HepG2 (cell line): ENCODE data around the gene VPS4A. TPM values are rescaled to one million over a fixed set of nuclear protein-coding genes. Genes with fewer than 3 reads are reported as not detected.

ENCODE experiments used
- HOXA5 ChIP-seq: sonication (generic); formaldehyde crosslinking; IDR thresholded peaks from 2 replicates; pipeline ENCODE4 v1.4.0; 2020; ENCODE audit warnings: missing genetic modification reagents
- NFKB2 ChIP-seq: sonication (generic); formaldehyde crosslinking; IDR thresholded peaks from 2 replicates; pipeline ENCODE4 v1.4.0; 2020; ENCODE audit warnings: missing genetic modification reagents, borderline replicate concordance
- POLR2G ChIP-seq: fragments of 200-400 bp; formaldehyde crosslinking; IDR thresholded peaks from 2 replicates; pipeline ENCODE4 v1.6.1; 2018; ENCODE audit warnings: mild to moderate bottlenecking, low read depth, low read length, moderate library complexity
- RCOR2 ChIP-seq: IDR thresholded peaks from 2 replicates; pipeline ENCODE4 v1.6.1; 2016; ENCODE audit warnings: missing biosample characterization, missing genetic modification reagents
- ZNF501 ChIP-seq: sonication (generic); formaldehyde crosslinking; IDR thresholded peaks from 2 replicates; pipeline ENCODE4 v1.5.1; 2020; ENCODE audit warnings: mild to moderate bottlenecking, moderate library complexity, missing genetic modification reagents
- polyA plus RNA-seq, 8 experiments: library from polyadenylated mRNA; depleted of rRNA in 3 of 8; stranded (reverse) in 7 of 8; unstranded in 1 of 8; fragments of >200 nt; fragmentation: Illumina TruSeq in 4 of 8; extraction: Trizol in 4 of 8; gene quantifications; 2 replicates each; pipeline versions ENCODE4 v1.2.1 to v1.2.3, GENCODE V29; 2011 to 2016; ENCODE audit warnings: low read depth in 4 of 8, missing spikeins in 1 of 8, mixed read lengths in 1 of 8; ENCODE audit not compliant: insufficient read depth in 1 of 8
- total RNA-seq, 5 experiments: library from RNA; depleted of rRNA; stranded (reverse); fragments of >200 nt; fragmentation: Illumina TruSeq; extraction: Trizol; gene quantifications; 2 replicates each; pipeline ENCODE4 v1.2.3, GENCODE V29; 2016; ENCODE audit warnings: low read depth in 1 of 5
- TF ChIP-seq, protein P1 (sequence below): sonication (generic); formaldehyde crosslinking; IDR thresholded peaks from 2 replicates; pipeline ENCODE4 v1.8.1; 2023; ENCODE audit warnings: mild to moderate bottlenecking, missing genetic modification reagents
- TF ChIP-seq, protein P2 (sequence below): sonication (generic); formaldehyde crosslinking; IDR thresholded peaks from 2 replicates; pipeline ENCODE4 v1.8.0; 2022; ENCODE audit warnings: mild to moderate bottlenecking, missing genetic modification reagents, moderate library complexity
- TF ChIP-seq, protein P3 (sequence below): sonication (generic); formaldehyde crosslinking; conservative IDR thresholded peaks from 2 replicates; pipeline ENCODE4 v1.8.0; 2022; ENCODE audit warnings: mild to moderate bottlenecking, moderate library complexity, missing genetic modification reagents
- TF ChIP-seq, protein P4 (sequence below): sonication (generic); formaldehyde crosslinking; IDR thresholded peaks from 2 replicates; pipeline ENCODE4 v1.4.0; 2020; ENCODE audit warnings: missing genetic modification reagents
- TF ChIP-seq, protein P5 (sequence below): sonication (generic); formaldehyde crosslinking; IDR thresholded peaks from 2 replicates; pipeline ENCODE4 v1.5.0; 2020; ENCODE audit warnings: mild to moderate bottlenecking, low read depth, missing genetic modification reagents, borderline replicate concordance
- TF ChIP-seq, protein P6 (sequence below): IDR thresholded peaks from 2 replicates; pipeline ENCODE4 v1.6.1; 2018; ENCODE audit warnings: missing genetic modification reagents

The VPS4A gene
- total and polyA plus RNA-seq, 2 of the 13 experiments (the other 11 are each of a cell fraction or from before 2014, with no cell fraction given): 13.2 to 27.9 TPM

DNA sequence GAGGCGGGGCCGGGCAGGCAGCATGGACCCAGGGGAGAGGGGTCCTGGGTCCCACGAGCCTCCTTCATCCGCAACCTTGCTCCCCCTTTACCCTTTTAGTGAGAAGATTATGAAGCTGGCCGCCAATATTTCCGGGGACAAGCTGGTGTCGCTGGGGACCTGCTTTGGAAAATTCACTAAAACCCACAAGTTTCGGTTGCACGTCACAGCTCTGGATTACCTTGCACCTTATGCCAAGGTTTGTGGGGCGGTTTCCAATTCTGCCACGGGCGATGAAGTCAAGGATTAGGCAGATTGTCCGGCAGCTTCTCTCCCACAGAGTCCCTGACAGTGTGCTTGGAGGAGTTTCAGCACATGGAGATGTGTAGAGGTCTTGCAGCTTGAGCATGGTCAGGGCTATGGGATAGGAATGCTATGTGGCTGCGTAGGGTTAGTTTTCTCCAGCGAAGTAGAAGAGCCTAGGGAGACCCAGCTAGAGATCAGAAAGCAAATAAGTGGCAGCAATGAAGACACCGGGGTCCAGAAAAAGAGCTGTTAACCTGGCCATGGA is 29.0 kb downstream of the VPS4A start (continued):
- TF ChIP-seq POLR2G: no peak
- TF ChIP-seq, protein P1, sequence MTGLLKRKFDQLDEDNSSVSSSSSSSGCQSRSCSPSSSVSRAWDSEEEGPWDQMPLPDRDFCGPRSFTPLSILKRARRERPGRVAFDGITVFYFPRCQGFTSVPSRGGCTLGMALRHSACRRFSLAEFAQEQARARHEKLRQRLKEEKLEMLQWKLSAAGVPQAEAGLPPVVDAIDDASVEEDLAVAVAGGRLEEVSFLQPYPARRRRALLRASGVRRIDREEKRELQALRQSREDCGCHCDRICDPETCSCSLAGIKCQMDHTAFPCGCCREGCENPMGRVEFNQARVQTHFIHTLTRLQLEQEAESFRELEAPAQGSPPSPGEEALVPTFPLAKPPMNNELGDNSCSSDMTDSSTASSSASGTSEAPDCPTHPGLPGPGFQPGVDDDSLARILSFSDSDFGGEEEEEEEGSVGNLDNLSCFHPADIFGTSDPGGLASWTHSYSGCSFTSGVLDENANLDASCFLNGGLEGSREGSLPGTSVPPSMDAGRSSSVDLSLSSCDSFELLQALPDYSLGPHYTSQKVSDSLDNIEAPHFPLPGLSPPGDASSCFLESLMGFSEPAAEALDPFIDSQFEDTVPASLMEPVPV (CRISPR knock-in tag): no peak
- TF ChIP-seq, protein P2, sequence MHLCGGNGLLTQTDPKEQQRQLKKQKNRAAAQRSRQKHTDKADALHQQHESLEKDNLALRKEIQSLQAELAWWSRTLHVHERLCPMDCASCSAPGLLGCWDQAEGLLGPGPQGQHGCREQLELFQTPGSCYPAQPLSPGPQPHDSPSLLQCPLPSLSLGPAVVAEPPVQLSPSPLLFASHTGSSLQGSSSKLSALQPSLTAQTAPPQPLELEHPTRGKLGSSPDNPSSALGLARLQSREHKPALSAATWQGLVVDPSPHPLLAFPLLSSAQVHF (CRISPR knock-in tag): 0 out of 2 replicates have a peak, but pooled peaks have one; percentile 4
- 0 out of 2 replicates have a peak, but pooled peaks have one; percentile 1 for TF ChIP-seq NFKB2
- TF ChIP-seq, protein P3, sequence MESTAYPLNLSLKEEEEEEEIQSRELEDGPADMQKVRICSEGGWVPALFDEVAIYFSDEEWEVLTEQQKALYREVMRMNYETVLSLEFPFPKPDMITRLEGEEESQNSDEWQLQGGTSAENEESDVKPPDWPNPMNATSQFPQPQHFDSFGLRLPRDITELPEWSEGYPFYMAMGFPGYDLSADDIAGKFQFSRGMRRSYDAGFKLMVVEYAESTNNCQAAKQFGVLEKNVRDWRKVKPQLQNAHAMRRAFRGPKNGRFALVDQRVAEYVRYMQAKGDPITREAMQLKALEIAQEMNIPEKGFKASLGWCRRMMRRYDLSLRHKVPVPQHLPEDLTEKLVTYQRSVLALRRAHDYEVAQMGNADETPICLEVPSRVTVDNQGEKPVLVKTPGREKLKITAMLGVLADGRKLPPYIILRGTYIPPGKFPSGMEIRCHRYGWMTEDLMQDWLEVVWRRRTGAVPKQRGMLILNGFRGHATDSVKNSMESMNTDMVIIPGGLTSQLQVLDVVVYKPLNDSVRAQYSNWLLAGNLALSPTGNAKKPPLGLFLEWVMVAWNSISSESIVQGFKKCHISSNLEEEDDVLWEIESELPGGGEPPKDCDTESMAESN (CRISPR knock-in tag): 0 out of 2 replicates have a peak, but pooled peaks have one; percentile 19
- TF ChIP-seq, protein P4, sequence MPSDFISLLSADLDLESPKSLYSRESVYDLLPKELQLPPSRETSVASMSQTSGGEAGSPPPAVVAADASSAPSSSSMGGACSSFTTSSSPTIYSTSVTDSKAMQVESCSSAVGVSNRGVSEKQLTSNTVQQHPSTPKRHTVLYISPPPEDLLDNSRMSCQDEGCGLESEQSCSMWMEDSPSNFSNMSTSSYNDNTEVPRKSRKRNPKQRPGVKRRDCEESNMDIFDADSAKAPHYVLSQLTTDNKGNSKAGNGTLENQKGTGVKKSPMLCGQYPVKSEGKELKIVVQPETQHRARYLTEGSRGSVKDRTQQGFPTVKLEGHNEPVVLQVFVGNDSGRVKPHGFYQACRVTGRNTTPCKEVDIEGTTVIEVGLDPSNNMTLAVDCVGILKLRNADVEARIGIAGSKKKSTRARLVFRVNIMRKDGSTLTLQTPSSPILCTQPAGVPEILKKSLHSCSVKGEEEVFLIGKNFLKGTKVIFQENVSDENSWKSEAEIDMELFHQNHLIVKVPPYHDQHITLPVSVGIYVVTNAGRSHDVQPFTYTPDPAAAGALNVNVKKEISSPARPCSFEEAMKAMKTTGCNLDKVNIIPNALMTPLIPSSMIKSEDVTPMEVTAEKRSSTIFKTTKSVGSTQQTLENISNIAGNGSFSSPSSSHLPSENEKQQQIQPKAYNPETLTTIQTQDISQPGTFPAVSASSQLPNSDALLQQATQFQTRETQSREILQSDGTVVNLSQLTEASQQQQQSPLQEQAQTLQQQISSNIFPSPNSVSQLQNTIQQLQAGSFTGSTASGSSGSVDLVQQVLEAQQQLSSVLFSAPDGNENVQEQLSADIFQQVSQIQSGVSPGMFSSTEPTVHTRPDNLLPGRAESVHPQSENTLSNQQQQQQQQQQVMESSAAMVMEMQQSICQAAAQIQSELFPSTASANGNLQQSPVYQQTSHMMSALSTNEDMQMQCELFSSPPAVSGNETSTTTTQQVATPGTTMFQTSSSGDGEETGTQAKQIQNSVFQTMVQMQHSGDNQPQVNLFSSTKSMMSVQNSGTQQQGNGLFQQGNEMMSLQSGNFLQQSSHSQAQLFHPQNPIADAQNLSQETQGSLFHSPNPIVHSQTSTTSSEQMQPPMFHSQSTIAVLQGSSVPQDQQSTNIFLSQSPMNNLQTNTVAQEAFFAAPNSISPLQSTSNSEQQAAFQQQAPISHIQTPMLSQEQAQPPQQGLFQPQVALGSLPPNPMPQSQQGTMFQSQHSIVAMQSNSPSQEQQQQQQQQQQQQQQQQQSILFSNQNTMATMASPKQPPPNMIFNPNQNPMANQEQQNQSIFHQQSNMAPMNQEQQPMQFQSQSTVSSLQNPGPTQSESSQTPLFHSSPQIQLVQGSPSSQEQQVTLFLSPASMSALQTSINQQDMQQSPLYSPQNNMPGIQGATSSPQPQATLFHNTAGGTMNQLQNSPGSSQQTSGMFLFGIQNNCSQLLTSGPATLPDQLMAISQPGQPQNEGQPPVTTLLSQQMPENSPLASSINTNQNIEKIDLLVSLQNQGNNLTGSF (CRISPR knock-in tag): no peak
- TF ChIP-seq HOXA5: no peak
- TF ChIP-seq, protein P5, sequence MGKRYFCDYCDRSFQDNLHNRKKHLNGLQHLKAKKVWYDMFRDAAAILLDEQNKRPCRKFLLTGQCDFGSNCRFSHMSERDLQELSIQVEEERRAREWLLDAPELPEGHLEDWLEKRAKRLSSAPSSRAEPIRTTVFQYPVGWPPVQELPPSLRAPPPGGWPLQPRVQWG (CRISPR knock-in tag): no peak
- TF ChIP-seq, protein P6, sequence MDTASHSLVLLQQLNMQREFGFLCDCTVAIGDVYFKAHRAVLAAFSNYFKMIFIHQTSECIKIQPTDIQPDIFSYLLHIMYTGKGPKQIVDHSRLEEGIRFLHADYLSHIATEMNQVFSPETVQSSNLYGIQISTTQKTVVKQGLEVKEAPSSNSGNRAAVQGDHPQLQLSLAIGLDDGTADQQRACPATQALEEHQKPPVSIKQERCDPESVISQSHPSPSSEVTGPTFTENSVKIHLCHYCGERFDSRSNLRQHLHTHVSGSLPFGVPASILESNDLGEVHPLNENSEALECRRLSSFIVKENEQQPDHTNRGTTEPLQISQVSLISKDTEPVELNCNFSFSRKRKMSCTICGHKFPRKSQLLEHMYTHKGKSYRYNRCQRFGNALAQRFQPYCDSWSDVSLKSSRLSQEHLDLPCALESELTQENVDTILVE: no peak
- TF ChIP-seq RCOR2: no peak
- no peak for TF ChIP-seq ZNF501 (CRISPR knock-in tag)
